HPDE6-E6E7 (cell line): ENCODE data around the gene YLPM1.
"Not testable (repeated sequence)": the region's sequence is repeated elsewhere in the genome, so short reads cannot be mapped to it uniquely, and the experiment has no call there.

Source experiments
- DNase-seq: peaks from one replicate; pipeline ENCODE4 v3.0.0; 2011; ENCODE audit warnings: missing footprints; ENCODE audit errors: extremely low spot score

The YLPM1 gene

GRCh38 chr14:74762917-74763802 lies at the start of gene YLPM1:
Gene YLPM1, plus strand, starts transcription at chr14:74763316. Its CDS starts 174 bp downstream, at chr14:74763490.
- DNase-seq: peak; percentile 89

- DNase-seq: no peak
These were observed 49.8 kb upstream of the YLPM1 start for GRCh38 chr14:74713395-74713735.

DNA sequence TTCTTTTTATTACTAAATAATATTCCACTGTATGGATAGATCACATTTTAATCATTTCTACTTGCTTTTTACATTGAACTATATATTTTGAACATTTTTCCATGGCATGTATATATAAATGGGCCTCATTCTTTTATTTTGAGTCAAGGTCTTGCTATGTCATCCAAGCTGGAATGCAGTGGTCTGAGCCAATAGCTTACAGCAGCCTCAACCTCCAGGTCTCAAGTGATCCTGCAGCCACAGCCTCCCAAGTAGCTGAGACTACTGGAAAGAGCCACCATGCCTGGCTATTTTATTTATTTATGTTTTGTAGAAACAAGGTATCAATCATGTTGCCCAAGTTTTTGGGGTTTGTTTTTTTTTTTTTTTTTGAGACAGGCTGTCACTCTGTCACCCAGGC lies 42.6 kb upstream of the YLPM1 start:
- DNase-seq: no peak

- no peak for DNase-seq
These were observed 40.0 kb upstream of the YLPM1 start for GRCh38 chr14:74723134-74723533.

- no peak for DNase-seq
These were observed 30.7 kb upstream of the YLPM1 start for GRCh38 chr14:74732387-74732786.

GRCh38 chr14:74733221-74733620 lies 29.9 kb upstream of the YLPM1 start:
- no peak for DNase-seq

DNA sequence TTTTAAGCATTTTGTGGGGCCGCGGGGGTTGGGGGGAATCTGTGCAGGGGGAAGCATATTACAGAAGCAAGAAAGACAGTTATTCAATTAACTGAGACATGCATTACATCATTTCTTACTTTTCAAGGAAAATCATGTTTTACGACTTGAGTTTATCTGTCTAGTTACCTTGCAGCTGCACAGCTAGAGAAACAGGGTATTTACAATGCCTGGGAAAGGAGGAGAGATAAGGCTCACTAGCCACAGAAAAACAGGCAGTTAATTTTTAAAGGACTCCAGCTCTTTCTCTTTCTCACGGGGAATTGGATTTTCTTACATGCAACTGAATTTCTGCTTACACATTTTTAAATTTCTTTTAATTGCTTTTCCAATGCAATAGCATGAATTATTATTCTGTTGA lies 28.0 kb upstream of the YLPM1 start:
- DNase-seq: no peak

DNA sequence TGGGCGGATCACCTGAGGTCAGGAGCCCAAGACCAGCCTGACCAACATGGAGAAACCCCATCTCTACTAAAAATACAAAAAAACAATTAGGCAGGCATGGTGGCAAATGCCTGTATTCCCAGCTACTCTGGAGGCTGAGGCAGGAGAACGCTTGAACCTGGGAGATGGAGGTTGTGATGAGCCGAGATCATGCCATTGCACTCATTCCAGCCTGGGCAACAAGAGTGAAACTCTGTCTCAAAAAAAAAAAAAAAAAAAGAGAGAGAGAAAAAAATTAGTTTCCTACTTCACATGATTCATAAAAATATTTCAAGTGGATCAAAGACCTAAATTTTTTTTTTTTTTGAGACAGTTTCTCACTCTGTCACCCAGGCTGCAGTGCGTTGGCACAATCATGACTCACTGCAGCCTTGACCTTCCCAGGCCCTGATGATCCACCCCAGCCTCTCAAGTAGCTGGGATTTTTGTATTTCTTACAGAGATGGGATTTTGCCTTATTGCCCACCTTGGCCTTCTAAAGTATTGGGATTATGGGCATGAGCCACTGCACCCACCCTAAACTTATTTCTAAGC lies 25.3 kb upstream of the YLPM1 start:
- DNase-seq: no peak

- no peak for DNase-seq
These were observed 23.7 kb upstream of the YLPM1 start for GRCh38 chr14:74739293-74740030.

- DNase-seq: no peak
These were observed 15.9 kb upstream of the YLPM1 start for GRCh38 chr14:74747237-74747636.

DNA sequence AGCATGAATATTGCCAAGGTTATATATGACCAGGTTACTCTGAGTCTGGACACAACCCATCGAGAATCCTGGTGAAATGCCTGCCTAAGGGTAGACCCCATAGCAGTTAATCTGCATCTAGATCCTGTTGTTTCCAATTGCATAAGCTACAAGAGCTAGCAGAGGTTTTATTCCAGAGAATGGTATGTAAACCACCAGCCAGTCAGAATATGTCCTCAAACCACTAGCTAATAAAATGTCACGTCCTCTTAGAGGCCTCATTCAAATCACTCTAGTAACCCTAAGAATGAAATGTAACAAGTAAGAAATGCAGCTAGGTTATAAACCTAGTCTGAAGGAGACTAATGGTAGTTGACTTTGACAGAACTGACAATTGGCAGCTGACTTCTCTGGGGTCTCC lies 9.0 kb upstream of the YLPM1 start:
- DNase-seq: no peak

DNA sequence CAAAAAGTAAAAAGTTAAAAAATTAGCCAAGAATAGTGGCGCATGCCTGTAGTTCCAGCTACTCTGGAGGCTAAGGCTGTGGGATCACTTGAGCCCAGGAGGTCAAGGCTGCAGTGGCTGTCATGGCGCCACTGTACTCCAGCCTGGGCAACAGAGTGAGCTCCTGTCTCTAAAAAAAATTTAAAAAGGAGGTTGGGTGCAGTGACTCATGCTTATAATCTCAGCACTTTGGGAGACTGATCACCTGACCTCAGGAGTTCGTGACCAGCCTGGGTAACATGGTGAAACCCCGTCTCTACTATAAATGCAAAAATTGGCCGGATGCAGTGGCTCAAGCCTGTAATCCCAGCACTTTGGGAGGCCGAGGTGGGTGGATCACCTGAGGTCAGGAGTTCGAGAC lies 8.2 kb upstream of the YLPM1 start:
- DNase-seq: no peak

GRCh38 chr14:74756326-74756725 lies 6.8 kb upstream of the YLPM1 start:
- DNase-seq: no peak

DNA sequence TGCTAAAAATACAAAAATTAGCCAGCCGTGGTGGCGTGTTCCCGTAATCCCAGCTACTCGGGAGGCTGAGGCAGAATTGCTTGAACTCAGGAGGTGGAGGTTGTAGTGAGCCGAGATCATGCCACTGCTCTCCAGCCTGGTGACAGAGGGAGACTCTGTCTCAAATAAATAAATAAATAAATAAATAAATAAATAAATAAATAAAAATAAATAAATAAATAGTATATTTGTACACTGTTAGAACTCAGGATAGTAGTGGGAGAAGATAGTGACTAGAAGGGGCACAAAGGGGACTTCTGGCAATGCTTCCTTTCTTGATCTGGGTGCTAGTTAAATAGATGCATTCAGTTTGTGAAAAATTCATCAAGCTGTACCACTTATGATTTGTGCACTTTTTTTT lies 4.6 kb upstream of the YLPM1 start:
- not testable (repeated sequence) for DNase-seq

DNA sequence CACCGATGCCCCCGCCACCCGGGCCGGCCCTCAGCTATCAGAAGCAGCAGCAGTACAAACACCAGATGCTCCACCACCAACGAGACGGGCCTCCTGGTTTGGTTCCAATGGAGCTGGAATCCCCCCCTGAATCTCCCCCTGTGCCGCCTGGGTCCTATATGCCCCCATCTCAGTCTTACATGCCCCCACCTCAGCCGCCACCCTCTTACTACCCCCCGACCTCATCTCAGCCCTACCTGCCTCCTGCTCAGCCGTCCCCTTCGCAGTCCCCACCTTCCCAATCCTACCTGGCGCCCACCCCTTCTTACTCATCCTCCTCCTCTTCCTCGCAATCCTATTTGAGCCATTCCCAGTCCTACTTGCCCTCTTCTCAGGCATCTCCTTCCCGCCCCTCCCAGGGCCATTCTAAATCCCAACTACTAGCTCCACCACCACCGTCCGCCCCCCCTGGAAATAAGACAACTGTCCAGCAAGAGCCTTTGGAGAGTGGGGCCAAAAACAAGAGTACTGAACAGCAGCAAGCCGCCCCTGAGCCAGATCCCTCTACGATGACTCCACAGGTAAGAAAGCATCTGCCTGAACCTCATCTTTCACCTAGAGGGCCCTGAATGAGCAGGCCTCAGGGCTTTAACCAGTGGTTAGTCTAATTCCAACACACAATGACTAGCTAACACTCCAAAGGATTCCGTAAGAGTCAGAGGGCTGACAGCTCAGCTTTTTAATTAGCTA lies 851 bp downstream of the YLPM1 start:
- DNase-seq: peak; percentile 26

GRCh38 chr14:74765721-74766120 lies 2.6 kb downstream of the YLPM1 start:
- DNase-seq: no peak

DNA sequence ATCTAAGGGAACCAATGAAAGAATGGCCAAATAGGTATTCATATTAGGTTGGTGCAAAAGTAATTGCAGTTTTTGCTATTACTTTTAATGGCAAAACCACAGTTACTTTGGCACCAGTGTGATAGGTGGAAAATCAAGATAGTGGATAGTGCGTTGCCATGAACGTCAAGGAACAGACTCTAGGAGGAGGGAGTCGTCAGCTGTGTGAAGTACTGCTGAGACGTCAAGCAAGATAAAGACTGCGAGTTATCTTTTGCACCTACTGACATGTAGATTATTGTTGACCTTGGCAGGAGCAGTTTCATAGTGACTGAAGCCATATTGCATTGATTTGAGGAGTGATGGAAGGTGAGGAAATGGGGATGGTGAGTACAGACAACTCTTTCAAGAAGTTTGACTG lies 8.3 kb downstream of the YLPM1 start:
- DNase-seq: no peak

DNA sequence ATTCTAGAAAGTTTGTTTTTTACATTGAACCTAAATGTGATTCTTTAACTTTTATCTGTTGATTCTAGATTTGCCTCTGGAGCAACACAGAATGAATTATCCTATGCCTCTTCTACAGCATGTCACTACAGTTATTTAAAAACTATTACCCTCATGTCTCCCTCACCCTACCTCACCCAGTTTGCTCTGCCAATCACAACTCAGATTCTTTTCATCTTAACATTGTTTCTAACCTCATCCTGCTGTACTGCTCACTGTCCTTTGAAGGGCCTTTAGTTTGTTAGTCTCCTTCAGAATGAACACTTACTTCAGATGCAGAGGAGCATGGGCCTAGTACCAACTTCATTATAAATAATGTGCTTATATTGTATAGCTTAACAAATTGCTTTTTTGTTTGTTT lies 21.5 kb downstream of the YLPM1 start:
- DNase-seq: no peak

- no peak for DNase-seq
These were observed 22.0 kb downstream of the YLPM1 start for GRCh38 chr14:74785056-74785613.

DNA sequence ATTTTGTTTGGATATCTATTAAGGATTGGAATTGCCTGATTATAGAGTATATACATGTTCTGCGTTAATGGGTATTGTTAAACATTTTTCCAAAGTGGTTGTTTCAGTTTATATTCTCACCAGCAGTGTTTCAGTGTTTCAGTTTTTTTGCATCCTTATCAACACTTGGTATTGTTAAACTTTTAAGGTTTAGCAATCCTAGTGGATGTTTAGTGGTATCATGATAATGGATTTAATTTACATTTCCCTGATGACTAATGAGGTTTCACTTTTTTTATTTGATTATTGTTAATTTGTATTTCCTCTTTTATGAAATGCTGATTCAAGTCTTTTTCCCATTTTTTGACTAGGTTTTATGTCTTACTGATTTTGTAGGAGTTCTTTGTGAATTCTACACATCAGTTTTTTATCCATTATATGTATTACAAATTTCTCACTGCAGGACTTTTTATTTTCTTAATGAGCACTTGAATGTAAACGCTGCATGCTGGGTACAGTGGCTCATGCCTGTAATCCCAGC lies 23.7 kb downstream of the YLPM1 start:
- DNase-seq: no peak

- no peak for DNase-seq
These were observed 29.3 kb downstream of the YLPM1 start for GRCh38 chr14:74792249-74793039.
